Calu3 (cell line): Measurements from ENCODE around the gene TOP3A. TPM values are rescaled to one million over a fixed set of nuclear protein-coding genes. Genes with fewer than 3 reads are reported as not detected.
"Not testable (repeated sequence)": the region's sequence is repeated elsewhere in the genome, so short reads cannot be mapped to it uniquely, and the experiment has no call there.

Experiments
- BruUV-seq: library from RNA; stranded (reverse); fragments of 400-500 nt; replicated peaks from 2 replicates; lab custom pipeline; 2021; lab: Mats Ljungman, UMichigan
- CTCF ChIA-PET: fragments of 300-600 bp; sonication (Branson Sonifier 250); formaldehyde crosslinking; loops from one replicate; lab custom pipeline; 2022; ENCODE audit warnings: antibody characterized with exemption; lab: Charles Lee
- DNase-seq: peaks from one replicate; pipeline ENCODE4 v3.0.0; 2022
- H3K27ac Mint-ChIP-seq: one replicate; pipeline ENCODE4 v1.8.0; 2022; ENCODE audit warnings: mixed read lengths; ENCODE audit not compliant: unreplicated experiment
- H3K27me3 Mint-ChIP-seq: one replicate; pipeline ENCODE4 v1.8.0; 2022; ENCODE audit warnings: mixed read lengths; ENCODE audit not compliant: unreplicated experiment
- H3K36me3 Mint-ChIP-seq: one replicate; pipeline ENCODE4 v1.8.0; 2022; ENCODE audit warnings: mild to moderate bottlenecking, moderate library complexity, mixed read lengths; ENCODE audit not compliant: insufficient read depth, unreplicated experiment
- H3K4me1 Mint-ChIP-seq: one replicate; pipeline ENCODE4 v1.8.0; 2022; ENCODE audit warnings: mild to moderate bottlenecking, low read depth, mixed read lengths; ENCODE audit not compliant: unreplicated experiment
- H3K4me3 Mint-ChIP-seq: one replicate; pipeline ENCODE4 v1.8.0; 2022; ENCODE audit warnings: mild to moderate bottlenecking, low read depth, moderate library complexity, mixed read lengths; ENCODE audit not compliant: unreplicated experiment
- H3K9me3 Mint-ChIP-seq: one replicate; pipeline ENCODE4 v1.8.0; 2022; ENCODE audit warnings: low read depth, mixed read lengths; ENCODE audit not compliant: unreplicated experiment
- intact Hi-C: fragments of 100-400 bp; cut with micrococcal nuclease; formaldehyde crosslinking; loops from one replicate; pipeline ENCODE4 v1.10.0; 2022; ENCODE audit not compliant: unreplicated experiment
- total RNA-seq: library from RNA; stranded (reverse); gene quantifications from 2 replicates; pipeline ENCODE4 v1.2.3, GENCODE V29; 2022
- TF ChIP-seq, protein P1 (sequence below): fragments of 200-600 bp; IDR thresholded peaks from one replicate; pipeline ENCODE4 v1.8.0; 2022; ENCODE audit warnings: antibody characterized with exemption; ENCODE audit not compliant: unreplicated experiment

TOP3A gene
- total RNA-seq, 1 experiment from 2014 or later: 39.7 TPM

DNA sequence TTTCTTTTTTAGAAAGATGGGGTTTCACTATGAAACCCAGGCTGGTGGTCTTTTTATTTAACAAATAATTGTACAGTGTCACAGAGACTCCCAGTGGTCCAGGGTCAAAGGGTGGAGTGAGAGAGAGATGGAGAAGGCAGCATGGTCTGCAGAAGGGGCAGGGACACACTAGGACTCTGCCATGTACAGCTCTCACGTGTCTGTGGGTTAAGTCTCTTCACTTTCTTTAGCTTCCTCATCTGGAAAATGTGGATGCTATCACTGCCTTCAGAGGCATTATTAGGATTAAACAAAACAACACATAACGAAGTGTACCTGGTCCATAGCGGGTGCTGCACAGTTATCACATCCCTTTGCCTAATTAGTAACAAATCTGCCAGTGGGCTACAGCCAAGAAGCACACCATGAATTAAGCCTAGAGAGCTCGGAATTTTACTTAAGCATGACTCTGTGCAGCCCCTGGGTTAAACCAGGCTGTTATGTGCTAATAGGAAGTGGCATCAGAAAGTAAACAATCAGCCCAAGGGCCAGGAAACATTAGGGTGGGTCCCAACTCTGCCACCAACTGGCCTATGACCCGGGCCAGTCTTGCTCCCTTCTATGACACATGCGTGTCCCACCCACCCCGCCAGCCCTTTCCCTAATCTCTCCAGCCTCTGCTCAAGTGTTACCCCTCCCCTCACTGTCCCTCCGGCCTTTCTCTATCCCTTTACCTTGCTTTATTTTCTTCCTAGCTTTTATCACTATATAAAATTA lies 13.9 kb downstream of the TOP3A start:
- no TSS peak for BruUV-seq

DNA sequence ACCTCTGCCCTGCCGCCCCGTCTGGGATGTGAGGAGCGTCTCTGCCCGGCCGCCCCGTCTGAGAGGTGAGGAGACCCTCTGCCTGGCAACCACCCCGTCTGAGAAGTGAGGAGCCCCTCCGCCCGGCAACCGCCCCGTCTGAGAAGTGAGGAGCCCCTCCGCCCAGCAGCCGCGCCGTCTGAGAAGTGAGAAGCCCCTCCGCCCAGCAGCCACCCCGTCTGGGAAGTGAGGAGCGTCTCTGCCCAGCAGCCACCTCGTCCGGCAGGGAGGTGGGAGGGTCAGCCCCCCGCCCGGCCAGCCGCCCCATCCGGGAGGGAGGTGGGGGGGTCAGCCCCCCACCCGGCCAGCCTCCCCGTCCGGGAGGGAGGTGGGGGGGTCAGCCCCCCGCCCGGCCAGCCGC lies 16.7 kb downstream of the TOP3A start:
- intact Hi-C loops, H3K27ac Mint-ChIP-seq, H3K9me3 Mint-ChIP-seq, CTCF ChIA-PET, H3K4me1 Mint-ChIP-seq, BruUV-seq, DNase-seq, H3K27me3 Mint-ChIP-seq, H3K4me3 Mint-ChIP-seq: not testable (repeated sequence)
- H3K36me3 Mint-ChIP-seq: peaks cover 27% of the 10 kb centered on the region

More for the DNA sequence above, 13.9 kb downstream of the TOP3A start:
- TF ChIP-seq, protein P1, sequence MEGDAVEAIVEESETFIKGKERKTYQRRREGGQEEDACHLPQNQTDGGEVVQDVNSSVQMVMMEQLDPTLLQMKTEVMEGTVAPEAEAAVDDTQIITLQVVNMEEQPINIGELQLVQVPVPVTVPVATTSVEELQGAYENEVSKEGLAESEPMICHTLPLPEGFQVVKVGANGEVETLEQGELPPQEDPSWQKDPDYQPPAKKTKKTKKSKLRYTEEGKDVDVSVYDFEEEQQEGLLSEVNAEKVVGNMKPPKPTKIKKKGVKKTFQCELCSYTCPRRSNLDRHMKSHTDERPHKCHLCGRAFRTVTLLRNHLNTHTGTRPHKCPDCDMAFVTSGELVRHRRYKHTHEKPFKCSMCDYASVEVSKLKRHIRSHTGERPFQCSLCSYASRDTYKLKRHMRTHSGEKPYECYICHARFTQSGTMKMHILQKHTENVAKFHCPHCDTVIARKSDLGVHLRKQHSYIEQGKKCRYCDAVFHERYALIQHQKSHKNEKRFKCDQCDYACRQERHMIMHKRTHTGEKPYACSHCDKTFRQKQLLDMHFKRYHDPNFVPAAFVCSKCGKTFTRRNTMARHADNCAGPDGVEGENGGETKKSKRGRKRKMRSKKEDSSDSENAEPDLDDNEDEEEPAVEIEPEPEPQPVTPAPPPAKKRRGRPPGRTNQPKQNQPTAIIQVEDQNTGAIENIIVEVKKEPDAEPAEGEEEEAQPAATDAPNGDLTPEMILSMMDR: no peak
- DNase-seq: no peak
- peaks cover 15% of the 10 kb centered on the region for H3K36me3 Mint-ChIP-seq
- CTCF ChIA-PET: no interaction called here
- no peaks in the 10 kb centered on the region for H3K9me3 Mint-ChIP-seq
- intact Hi-C loops: no loop called here
- no peak overlapping the region for H3K27ac Mint-ChIP-seq
- no peaks in the 10 kb centered on the region for H3K27me3 Mint-ChIP-seq
- H3K4me3 Mint-ChIP-seq: no peak overlapping the region
- H3K4me1 Mint-ChIP-seq: no peaks in the 10 kb centered on the region

DNA sequence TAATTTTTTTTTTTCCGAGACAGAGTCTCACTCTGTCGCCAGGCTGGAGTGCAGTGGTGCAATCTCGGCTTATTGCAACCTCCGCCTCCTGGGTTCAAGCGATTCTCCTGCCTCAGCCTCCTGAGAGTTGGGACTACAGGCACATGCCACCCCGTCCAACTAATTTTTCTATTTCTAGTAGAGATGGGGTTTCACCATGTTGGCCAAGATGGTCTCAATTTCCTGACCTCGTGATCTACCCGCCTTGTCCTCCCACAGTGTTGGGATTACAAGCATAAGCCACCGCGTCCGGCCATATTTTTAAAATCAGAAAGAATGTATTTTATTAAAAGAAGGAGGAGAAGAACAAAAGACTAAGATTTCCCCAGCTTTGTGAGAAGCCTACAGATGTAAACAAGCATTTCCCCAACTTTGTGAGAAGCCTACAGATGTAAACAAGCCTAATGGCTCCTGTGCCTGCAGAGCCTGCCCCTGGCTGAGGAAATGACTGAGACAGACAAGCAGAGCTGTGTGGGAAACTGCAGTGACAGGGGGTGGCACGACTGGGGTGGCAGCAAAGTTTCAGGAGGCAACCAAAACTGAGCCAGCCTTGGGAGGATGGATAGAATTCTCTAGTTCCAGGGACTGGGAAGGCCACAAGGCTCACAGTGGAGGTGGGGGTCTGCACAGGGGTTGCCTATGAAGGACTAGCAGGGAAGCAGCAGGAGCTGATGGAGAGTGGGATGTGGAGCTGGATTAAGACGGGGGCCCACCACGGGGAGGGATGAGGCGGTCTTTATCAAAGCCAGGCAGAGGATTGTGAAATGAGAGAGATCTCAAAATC lies 22.9 kb downstream of the TOP3A start:
- DNase-seq: no peak
- no peaks in the 10 kb centered on the region for H3K27me3 Mint-ChIP-seq
- H3K4me3 Mint-ChIP-seq: no peak overlapping the region
- TF ChIP-seq, protein P1: no peak
- intact Hi-C loops: no loop called here
- H3K27ac Mint-ChIP-seq: no peak overlapping the region
- no peaks in the 10 kb centered on the region for H3K4me1 Mint-ChIP-seq
- H3K36me3 Mint-ChIP-seq: peaks cover 20% of the 10 kb centered on the region
- no TSS peak for BruUV-seq
- no peaks in the 10 kb centered on the region for H3K9me3 Mint-ChIP-seq
- CTCF ChIA-PET: no interaction called here

DNA sequence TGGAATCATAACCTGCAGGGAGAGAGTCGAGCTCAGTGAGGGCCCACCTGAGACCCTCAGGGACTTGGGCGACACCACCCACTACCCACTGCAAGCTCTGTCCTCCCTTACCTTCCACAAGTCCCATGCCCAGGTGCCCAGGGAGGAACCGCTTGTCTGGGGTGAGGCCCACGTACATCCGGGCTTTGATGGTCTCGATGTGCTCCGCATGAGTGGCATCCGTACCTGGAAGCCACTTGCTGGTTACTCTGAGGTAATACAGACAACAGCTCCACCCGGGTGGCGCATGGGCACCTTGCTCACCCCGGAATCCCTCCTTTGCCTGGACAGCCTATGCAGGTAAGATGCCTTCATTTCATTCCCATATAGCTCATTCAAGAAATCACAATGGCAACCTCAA lies 29.5 kb downstream of the TOP3A start:
- no peak overlapping the region for H3K27ac Mint-ChIP-seq
- no peaks in the 10 kb centered on the region for H3K4me1 Mint-ChIP-seq
- CTCF ChIA-PET: no interaction called here
- BruUV-seq: no TSS peak
- H3K4me3 Mint-ChIP-seq: no peak overlapping the region
- H3K27me3 Mint-ChIP-seq: no peaks in the 10 kb centered on the region
- DNase-seq: no peak
- H3K36me3 Mint-ChIP-seq: peaks cover 21% of the 10 kb centered on the region
- intact Hi-C loops: no loop called here
- TF ChIP-seq, protein P1: no peak
- H3K9me3 Mint-ChIP-seq: no peaks in the 10 kb centered on the region
